Panc1 (cell line): ENCODE results near the gene PORCN. TPM values are rescaled to one million over a fixed set of nuclear protein-coding genes. Genes with fewer than 3 reads are reported as not detected.

ENCODE experiments used
- ATAC-seq: fragments of 200-7000 bp; cut with Tn5 transposase; 2 replicates; pipeline ENCODE4 v1.9.1; 2020; ENCODE audit warnings: mild to moderate bottlenecking, moderate library complexity
- BruUV-seq: library from RNA; stranded (reverse); fragments of 400-500 nt; replicated peaks from 2 replicates; lab custom pipeline; 2021; lab: Mats Ljungman, UMichigan
- CTCF ChIA-PET: fragments of 300-600 bp; sonication (Branson Sonifier 250); formaldehyde crosslinking; loops from one replicate; lab custom pipeline; 2022; ENCODE audit warnings: antibody characterized with exemption; lab: Charles Lee
- POLR2A ChIA-PET: fragments of 300-600 bp; sonication (Branson Sonifier 250); formaldehyde crosslinking; loops from one replicate; lab custom pipeline; 2022; ENCODE audit warnings: antibody characterized with exemption; lab: Charles Lee
- DNase-seq: peaks from one replicate; pipeline ENCODE4 v3.0.0-alpha.2; 2010; ENCODE audit warnings: low read depth, low spot score
- H3K27ac ChIP-seq: 2 replicates; pipeline ENCODE4 v1.5.1; 2011; ENCODE audit warnings: mild to moderate bottlenecking, low read length, inconsistent platforms
- H3K27me3 ChIP-seq: fragments of 200-500 bp; sonication (Bioruptor generic); 2 replicates; pipeline ENCODE4 v1.6.0; 2014; ENCODE audit warnings: low read length, inconsistent platforms; ENCODE audit not compliant: control insufficient read depth, insufficient read depth
- H3K36me3 ChIP-seq: fragments of 200-500 bp; sonication (Bioruptor generic); 2 replicates; pipeline ENCODE4 v1.5.1; 2014; ENCODE audit warnings: inconsistent platforms, mild to moderate bottlenecking, low read length, moderate library complexity; ENCODE audit not compliant: control insufficient read depth, insufficient read depth
- H3K4me1 ChIP-seq: 2 replicates; pipeline ENCODE4 v1.5.1; 2011; ENCODE audit warnings: inconsistent platforms, mild to moderate bottlenecking, low read length, moderate library complexity; ENCODE audit not compliant: control insufficient read depth, insufficient read depth
- H3K4me3 ChIP-seq, 2 experiments: 2 replicates each; pipeline ENCODE4 v1.5.1; 2011 to 2012; ENCODE audit warnings: low read depth in 2 of 2, low read length in 2 of 2, mild to moderate bottlenecking in 2 of 2, inconsistent platforms in 1 of 2, moderate library complexity in 1 of 2
- H3K9me3 ChIP-seq: fragments of 200-500 bp; sonication (Bioruptor generic); 2 replicates; pipeline ENCODE4 v1.5.1; 2014; ENCODE audit warnings: low read depth, mild to moderate bottlenecking, inconsistent platforms, low read length, moderate library complexity; ENCODE audit not compliant: control insufficient read depth, insufficient read depth
- CTCF ChIP-seq: fragments of 450-650 bp; IDR thresholded peaks from 2 replicates; pipeline ENCODE4 v1.5.1; 2017; ENCODE audit warnings: mild to moderate bottlenecking
- POLR2AphosphoS5 ChIP-seq: IDR thresholded peaks from 2 replicates; pipeline ENCODE4 v1.6.1; 2012; ENCODE audit warnings: mild to moderate bottlenecking, low read depth, low read length, moderate library complexity
- REST ChIP-seq, 2 experiments: IDR thresholded peaks; 2 replicates each; pipeline ENCODE4 v1.6.1; 2011 to 2012; ENCODE audit warnings: low read depth in 2 of 2, control low read depth in 1 of 2, low read length in 1 of 2, mild to moderate bottlenecking in 1 of 2, moderate library complexity in 1 of 2; ENCODE audit not compliant: insufficient read depth in 1 of 2
- SIN3A ChIP-seq: IDR thresholded peaks from 2 replicates; pipeline ENCODE4 v1.6.1; 2012; ENCODE audit warnings: low read depth, mild to moderate bottlenecking, low read length, moderate library complexity, borderline replicate concordance; ENCODE audit not compliant: insufficient read depth
- TCF7L2 ChIP-seq: IDR thresholded peaks from 2 replicates; pipeline ENCODE4 v1.6.1; 2011; ENCODE audit warnings: mild to moderate bottlenecking, low read depth, low read length, inconsistent platforms
- in situ Hi-C: cut with HindIII; loops from 2 replicates; pipeline ENCODE4 v1.10.0; 2016; ENCODE audit warnings: low sequenced_read_pairs, low pct_unique_long_range_greater_than_20kb
- intact Hi-C: fragments of 100-400 bp; cut with micrococcal nuclease; formaldehyde crosslinking; loops from one replicate; pipeline ENCODE4 v1.10.0; 2022; ENCODE audit not compliant: unreplicated experiment
- total RNA-seq: library from RNA; stranded (reverse); gene quantifications from one replicate; pipeline ENCODE4 v1.2.1, GENCODE V29; 2021; ENCODE audit not compliant: unreplicated experiment

The PORCN gene
- total RNA-seq, 1 experiment from 2014 or later, result 8.6 TPM

GRCh38 chrX:48511560-48511959 is 2.8 kb downstream of the PORCN start:
- DNase-seq, result no peak
- intact Hi-C loops, result no loop called here

DNA sequence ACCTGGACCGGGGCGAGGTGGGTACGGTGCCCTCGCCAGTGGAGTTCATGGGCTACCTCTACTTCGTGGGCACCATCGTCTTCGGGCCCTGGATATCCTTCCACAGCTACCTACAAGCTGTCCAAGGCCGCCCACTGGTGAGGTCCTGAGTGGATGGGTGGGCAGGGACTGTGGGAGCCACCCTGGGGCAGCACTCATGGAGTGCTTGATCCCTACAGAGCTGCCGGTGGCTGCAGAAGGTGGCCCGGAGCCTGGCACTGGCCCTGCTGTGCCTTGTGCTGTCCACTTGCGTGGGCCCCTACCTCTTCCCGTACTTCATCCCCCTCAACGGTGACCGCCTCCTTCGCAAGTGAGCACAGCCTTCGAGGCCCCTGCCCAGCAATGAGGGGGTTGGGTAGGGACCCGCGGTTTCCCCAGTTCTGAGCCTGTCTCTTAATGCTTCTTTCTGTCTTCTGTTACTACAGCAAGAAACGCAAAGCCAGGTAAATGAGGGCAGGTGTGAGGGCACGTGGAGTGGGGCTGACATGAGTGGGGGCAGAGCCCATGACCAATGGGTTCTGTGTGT is 3.7 kb downstream of the PORCN start:
- no peak overlapping the region for H3K27ac ChIP-seq
- no peak for DNase-seq
- TF ChIP-seq POLR2AphosphoS5 (no peak), TCF7L2 (no peak), REST (IDR thresholded peaks at IDR 0.05; ENCODE audit: insufficient read depth in 1 of 2, low read depth in 2 of 2, low read length in 1 of 2) (no peak), SIN3A (no peak), CTCF (no peak)
- no peak overlapping the region for H3K4me3 ChIP-seq
- no peak for ATAC-seq
- H3K27me3 ChIP-seq, result no peaks in the 10 kb centered on the region
- intact Hi-C loops (no loop called here), in situ Hi-C loops (no loop called here)
- BruUV-seq, result no TSS peak
- POLR2A ChIA-PET, result no interaction called here
- no peaks in the 10 kb centered on the region for H3K36me3 ChIP-seq
- CTCF ChIA-PET, result no interaction called here
- H3K9me3 ChIP-seq, result no peaks in the 10 kb centered on the region
- no peaks in the 10 kb centered on the region for H3K4me1 ChIP-seq

More at GRCh38 chrX:48511560-48511959, 2.8 kb downstream of the PORCN start:
- no peak for TF ChIP-seq SIN3A
- no peak for TF ChIP-seq POLR2AphosphoS5
- TF ChIP-seq CTCF, result peak; percentile 74
- H3K27ac ChIP-seq, result no peak overlapping the region
- peak; percentile 65; the same call in 1 of the 2 replicates for ATAC-seq
- H3K27me3 ChIP-seq, result no peaks in the 10 kb centered on the region
- in situ Hi-C loops, result no loop called here
- POLR2A ChIA-PET, result no interaction called here
- BruUV-seq, result no TSS peak
- no peaks in the 10 kb centered on the region for H3K36me3 ChIP-seq
- CTCF ChIA-PET, result no interaction called here
- H3K4me1 ChIP-seq, result no peaks in the 10 kb centered on the region
- no peaks in the 10 kb centered on the region for H3K9me3 ChIP-seq
- no peak overlapping the region for H3K4me3 ChIP-seq
